Esophagus squamous epithelium (tissue), 4 donors: ENCODE data around the gene IL17RD.

Experiments
- CTCF ChIP-seq, 6 experiments: fragments of 450-650 bp in 4 of 6; fragments of 200-600 bp in 2 of 6; sonication (generic) in 2 of 6; IDR thresholded peaks; one replicate each; pipeline ENCODE4 v1.5.1; 2016 to 2019; ENCODE audit warnings: antibody characterized with exemption in 6 of 6, mild to moderate bottlenecking in 4 of 6, moderate library complexity in 4 of 6
- POLR2A ChIP-seq, 4 donors: fragments of 450-650 bp; IDR thresholded peaks; one replicate each; pipeline ENCODE4 v1.6.1; 2017; ENCODE audit warnings: antibody characterized with exemption in 4 of 4, mild to moderate bottlenecking in 4 of 4, moderate library complexity in 3 of 4

DNA sequence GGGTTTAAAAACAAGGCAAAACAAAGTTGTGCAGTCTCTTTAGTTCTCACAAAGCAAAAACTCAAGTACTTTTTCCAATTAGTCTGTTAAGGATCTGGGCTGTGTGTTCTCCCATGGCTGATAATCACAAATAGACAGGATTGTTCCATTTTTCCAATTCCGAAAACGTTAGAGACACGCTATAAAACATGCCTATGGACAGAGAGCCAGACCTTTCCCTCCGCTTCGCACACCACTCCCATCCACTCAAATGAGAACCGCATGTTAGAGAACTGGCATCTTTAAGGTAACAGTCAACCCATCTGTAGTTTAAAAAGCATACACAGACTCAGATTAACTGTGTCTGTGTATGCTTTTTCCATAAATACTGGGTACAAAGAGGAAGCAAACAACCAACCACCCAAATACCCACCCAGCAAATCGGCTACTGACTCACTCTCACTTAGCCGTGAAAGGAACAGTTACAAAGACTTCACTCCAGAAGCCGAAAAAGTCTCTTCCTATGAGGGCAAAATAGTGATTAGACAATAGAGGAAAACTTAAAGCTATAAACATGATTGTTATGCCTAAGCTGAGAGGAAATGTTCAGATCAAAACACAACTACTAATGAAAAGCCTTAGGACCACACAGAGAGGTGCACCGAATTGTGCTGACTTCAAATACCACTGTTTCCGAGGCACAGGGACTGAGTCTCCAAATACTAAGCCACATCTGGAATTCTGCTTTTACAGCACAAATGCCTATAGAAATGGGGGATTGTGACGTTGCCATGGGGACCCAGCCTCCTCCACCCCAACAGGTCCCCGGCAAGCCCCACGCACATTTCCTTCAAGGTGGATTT, 36.1 kb downstream of the IL17RD start:
- TF ChIP-seq CTCF (IDR thresholded peaks at IDR 0.05) (no peak), POLR2A (IDR thresholded peaks at IDR 0.05) (no peak)
